Dermis lymphatic vessel endothelial cell (primary cell): Measurements from ENCODE around the gene CEP44. TPM values are rescaled to one million over a fixed set of nuclear protein-coding genes. Genes with fewer than 3 reads are reported as not detected.

Experiments
- total RNA-seq: library from RNA; depleted of rRNA; stranded (reverse); fragments of >200 nt; gene quantifications from 2 replicates; pipeline ENCODE4 v1.2.1, GENCODE V29; 2014

Gene CEP44, protein sequence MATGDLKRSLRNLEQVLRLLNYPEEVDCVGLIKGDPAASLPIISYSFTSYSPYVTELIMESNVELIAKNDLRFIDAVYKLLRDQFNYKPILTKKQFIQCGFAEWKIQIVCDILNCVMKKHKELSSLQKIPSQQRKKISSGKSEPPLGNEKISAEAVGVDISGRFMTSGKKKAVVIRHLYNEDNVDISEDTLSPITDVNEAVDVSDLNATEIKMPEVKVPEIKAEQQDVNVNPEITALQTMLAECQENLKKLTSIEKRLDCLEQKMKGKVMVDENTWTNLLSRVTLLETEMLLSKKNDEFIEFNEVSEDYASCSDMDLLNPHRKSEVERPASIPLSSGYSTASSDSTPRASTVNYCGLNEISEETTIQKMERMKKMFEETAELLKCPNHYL
- 8.1 and 12.5 TPM in 2 replicates for total RNA-seq

DNA sequence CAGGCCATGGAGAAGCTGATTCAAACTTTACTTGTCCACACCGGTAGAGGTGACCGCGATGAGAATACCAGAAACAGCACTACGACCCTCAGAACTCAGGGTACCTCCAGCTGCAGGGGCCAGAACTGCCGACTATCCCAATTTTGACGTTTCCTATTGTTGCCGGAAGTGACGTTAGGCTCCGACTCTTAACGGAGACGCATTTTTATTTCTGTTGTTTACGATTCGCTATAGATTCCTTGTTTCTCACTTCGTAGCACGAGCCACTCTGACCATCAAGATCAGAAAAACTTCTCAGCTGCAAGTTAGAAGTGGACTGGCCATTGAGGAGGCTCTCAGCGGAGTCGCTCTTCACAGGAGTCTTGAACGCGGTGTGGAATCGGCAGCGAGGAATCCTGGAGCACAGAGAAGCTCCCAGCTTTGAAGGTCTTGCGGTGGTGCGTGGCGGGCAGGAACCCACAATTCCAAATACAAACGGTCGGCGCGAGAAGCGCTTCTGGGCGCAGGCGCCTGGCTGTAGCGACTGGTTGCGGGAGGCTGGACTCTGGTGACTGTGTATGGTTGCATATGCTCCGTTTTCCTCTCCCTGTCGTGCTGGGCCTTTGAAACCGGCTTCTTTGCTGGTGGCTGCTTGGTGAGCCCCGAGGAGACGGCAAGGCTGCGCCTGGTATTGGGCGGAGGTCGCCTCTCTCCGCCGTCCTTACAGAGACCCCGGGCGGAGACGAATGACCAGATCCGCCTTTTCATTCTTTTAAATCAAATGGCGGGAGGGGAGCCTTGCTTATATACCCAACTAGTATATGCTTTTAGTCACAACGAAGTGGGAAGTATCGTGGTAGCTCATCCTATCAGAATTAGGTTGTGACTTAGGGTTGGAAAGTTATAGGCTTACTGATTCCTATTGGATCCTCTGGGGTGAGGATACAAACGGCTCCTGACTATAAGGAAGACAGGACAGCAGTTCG is at the start of gene CEP44, which contains the start of gene FBXO8:
TSS of gene CEP44 (plus strand) at position 405 of the 965 bp plus-strand sequence. CDS start 15,211 bp downstream, outside the sequence.
TSS of gene FBXO8 (minus strand) at position 161 of the 965 bp plus-strand sequence. CDS start 20,575 bp downstream, outside the sequence.

Other genes starting within 250 kb of the CEP44 start
- 35.7 and 36.4 TPM in 2 replicates for gene FBXO8, start 244 bp upstream of the CEP44 start, total RNA-seq
- not detected in 2 replicates for gene HPGD, start 238.6 kb downstream of the CEP44 start, total RNA-seq